Measurements from ENCODE around the gene NECAB3. TPM values are rescaled to one million over a fixed set of nuclear protein-coding genes. Genes with fewer than 3 reads are reported as not detected.
A peak's percentile ranks its signal among the peaks of the same experiment; 100 is the strongest.

NECAB3 gene
- total and polyA plus RNA-seq, 4 donors = 10.5 to 14.8 (median 11.1) TPM

DNA sequence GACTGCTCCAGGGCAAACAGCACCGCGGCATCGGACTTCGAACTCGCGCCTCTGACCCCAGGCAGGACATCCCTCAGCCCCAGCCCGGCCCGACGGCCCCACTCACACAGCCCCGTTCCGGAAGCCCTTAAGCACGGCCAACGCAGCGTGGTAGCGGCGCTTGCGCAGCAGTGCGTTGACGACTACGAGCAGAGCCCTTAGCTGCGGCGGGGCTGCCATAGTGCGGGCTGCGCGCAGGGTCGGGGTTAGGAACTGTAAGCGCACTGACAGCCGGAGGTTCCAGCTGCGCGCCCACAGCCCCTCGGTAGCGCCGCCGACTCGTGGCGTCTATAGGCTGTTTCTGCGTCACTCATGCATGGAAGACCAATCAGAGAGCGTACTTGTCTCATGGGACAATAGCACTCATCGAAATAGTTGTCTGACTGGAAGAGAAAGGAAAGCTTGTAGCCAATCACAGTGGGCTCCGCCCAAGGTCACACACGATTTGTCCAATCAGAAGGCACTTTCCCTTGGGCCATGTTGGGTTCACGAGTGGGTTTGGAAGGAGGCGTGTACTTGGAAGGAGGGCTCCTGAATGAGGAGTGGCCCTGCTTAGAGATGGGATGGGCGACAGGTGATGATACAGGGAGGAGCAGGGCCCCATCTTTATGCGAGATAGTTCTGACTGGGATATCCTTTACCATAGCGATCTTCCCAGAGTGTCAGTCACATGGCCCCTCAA lies 45.9 kb upstream of the NECAB3 start, which contains the start of gene PXMP4:
PXMP4 (minus strand) TSS at position 322 of the 721 bp plus-strand sequence; CDS start at position 219, 103 bp downstream.
- Histone ChIP-seq H3K4me3 (ENCODE audit: low read depth in 1 of 3, low read length in 3 of 3) (peak within 1 kb of the TSS; percentile 61 to 88 (median 86)), H3K27ac (ENCODE audit: low read depth in 1 of 2, low read length in 2 of 2) (peak within 1 kb of the TSS; percentile 55 to 66), H3K27me3 (ENCODE audit: control insufficient read depth in 4 of 4, insufficient read depth in 4 of 4, low read length in 3 of 4) (no peaks in the 10 kb centered on the region), H3K4me1 (ENCODE audit: control insufficient read depth in 4 of 4, insufficient read depth in 4 of 4, low read length in 3 of 4) (peaks cover 6 to 24% (median 15%) of the 10 kb centered on the region in 4 donors), H3K36me3 (ENCODE audit: control insufficient read depth in 4 of 4, insufficient read depth in 3 of 4, low read depth in 1 of 4, low read length in 3 of 4) (no peaks in the 10 kb centered on the region), H3K9me3 (ENCODE audit: control insufficient read depth in 4 of 4, low read length in 3 of 4) (no peaks in the 10 kb centered on the region), H3K9ac (ENCODE audit: low read depth in 1 of 2, low read length in 2 of 2) (peak within 1 kb of the TSS in 1 of 2 donors; percentile 65)
- TF ChIP-seq, protein P1, sequence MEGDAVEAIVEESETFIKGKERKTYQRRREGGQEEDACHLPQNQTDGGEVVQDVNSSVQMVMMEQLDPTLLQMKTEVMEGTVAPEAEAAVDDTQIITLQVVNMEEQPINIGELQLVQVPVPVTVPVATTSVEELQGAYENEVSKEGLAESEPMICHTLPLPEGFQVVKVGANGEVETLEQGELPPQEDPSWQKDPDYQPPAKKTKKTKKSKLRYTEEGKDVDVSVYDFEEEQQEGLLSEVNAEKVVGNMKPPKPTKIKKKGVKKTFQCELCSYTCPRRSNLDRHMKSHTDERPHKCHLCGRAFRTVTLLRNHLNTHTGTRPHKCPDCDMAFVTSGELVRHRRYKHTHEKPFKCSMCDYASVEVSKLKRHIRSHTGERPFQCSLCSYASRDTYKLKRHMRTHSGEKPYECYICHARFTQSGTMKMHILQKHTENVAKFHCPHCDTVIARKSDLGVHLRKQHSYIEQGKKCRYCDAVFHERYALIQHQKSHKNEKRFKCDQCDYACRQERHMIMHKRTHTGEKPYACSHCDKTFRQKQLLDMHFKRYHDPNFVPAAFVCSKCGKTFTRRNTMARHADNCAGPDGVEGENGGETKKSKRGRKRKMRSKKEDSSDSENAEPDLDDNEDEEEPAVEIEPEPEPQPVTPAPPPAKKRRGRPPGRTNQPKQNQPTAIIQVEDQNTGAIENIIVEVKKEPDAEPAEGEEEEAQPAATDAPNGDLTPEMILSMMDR (IDR thresholded peaks at IDR 0.05; ENCODE audit: low read depth, low read length, missing input control) = no peak
- TF ChIP-seq GABPA (IDR thresholded peaks at IDR 0.05 in 1 of 2, conservative IDR thresholded peaks at IDR 0.05 in 1 of 2) (peak in 1 of 2 donors; percentile 43), FOXA2 (IDR thresholded peaks at IDR 0.05) (no peak), RXRA (IDR thresholded peaks at IDR 0.05) (peak; percentile 29 to 58), JUND (IDR thresholded peaks at IDR 0.05) (no peak), FOXA1 (IDR thresholded peaks at IDR 0.05) (no peak), EGR1 (IDR thresholded peaks at IDR 0.05; ENCODE audit: low read depth in 2 of 2) (no peak), REST (IDR thresholded peaks at IDR 0.05) (no peak), SP1 (IDR thresholded peaks at IDR 0.05) (peak; percentile 98), MAX (IDR thresholded peaks at IDR 0.05) (no peak), HNF4A (conservative IDR thresholded peaks at IDR 0.05) (peak; percentile 74 to 81), ATF3 (IDR thresholded peaks at IDR 0.05) (no peak), NR2F2 (IDR thresholded peaks at IDR 0.05) (peak; percentile 57), YY1 (IDR thresholded peaks at IDR 0.05) (peak; percentile 76), RAD21 (IDR thresholded peaks at IDR 0.05) (no peak), TAF1 (conservative IDR thresholded peaks at IDR 0.05) (peak; percentile 47), HNF4G (IDR thresholded peaks at IDR 0.05) (peak; percentile 38)
- TF ChIP-seq, protein P2, sequence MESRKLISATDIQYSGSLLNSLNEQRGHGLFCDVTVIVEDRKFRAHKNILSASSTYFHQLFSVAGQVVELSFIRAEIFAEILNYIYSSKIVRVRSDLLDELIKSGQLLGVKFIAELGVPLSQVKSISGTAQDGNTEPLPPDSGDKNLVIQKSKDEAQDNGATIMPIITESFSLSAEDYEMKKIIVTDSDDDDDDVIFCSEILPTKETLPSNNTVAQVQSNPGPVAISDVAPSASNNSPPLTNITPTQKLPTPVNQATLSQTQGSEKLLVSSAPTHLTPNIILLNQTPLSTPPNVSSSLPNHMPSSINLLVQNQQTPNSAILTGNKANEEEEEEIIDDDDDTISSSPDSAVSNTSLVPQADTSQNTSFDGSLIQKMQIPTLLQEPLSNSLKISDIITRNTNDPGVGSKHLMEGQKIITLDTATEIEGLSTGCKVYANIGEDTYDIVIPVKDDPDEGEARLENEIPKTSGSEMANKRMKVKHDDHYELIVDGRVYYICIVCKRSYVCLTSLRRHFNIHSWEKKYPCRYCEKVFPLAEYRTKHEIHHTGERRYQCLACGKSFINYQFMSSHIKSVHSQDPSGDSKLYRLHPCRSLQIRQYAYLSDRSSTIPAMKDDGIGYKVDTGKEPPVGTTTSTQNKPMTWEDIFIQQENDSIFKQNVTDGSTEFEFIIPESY (IDR thresholded peaks at IDR 0.05) = no peak
- WGBS = 6% methylated on average over 46 of the region's 46 CpGs
- peak; percentile 84 for DNase-seq (ENCODE audit: low spot score)
